Thoracic aorta (tissue), 2 donors: ENCODE measurements around the gene CUX1. TPM values are rescaled to one million over a fixed set of nuclear protein-coding genes. Genes with fewer than 3 reads are reported as not detected.

Experiments
- ATAC-seq: fragments of 150-250 bp; one replicate; pipeline ENCODE4 v1.8.0; 2017; ENCODE audit warnings: low read depth; ENCODE audit not compliant: insufficient number of reproducible peaks, low FRiP score
- DNase-seq: peaks from one replicate; pipeline ENCODE4 v3.0.0-alpha.2; 2020; ENCODE audit warnings: low spot score
- H3K27ac ChIP-seq, 2 donors: fragments of 200-600 bp; sonication (generic); 1 replicate in 1 of 2; 2 replicates in 1 of 2; pipeline ENCODE4 v1.5.1; 2016; ENCODE audit warnings: mild to moderate bottlenecking in 2 of 2, moderate library complexity in 2 of 2
- H3K27me3 ChIP-seq: fragments of 200-600 bp; sonication (generic); replicated peaks from 2 replicates; pipeline ENCODE4 v1.6.0; 2016; ENCODE audit warnings: mild to moderate bottlenecking; ENCODE audit not compliant: insufficient read depth
- H3K36me3 ChIP-seq: fragments of 200-600 bp; sonication (generic); one replicate; pipeline ENCODE4 v1.5.1; 2016
- H3K4me1 ChIP-seq, 2 donors: fragments of 200-600 bp; sonication (generic); 1 replicate in 1 of 2; 2 replicates in 1 of 2; pipeline versions ENCODE4 v1.5.1 to v1.6.0; 2016; ENCODE audit warnings: low read depth in 2 of 2, mild to moderate bottlenecking in 1 of 2; ENCODE audit not compliant: control insufficient read depth in 1 of 2
- H3K4me3 ChIP-seq: fragments of 200-600 bp; sonication (generic); 2 replicates; pipeline ENCODE4 v1.5.1; 2016; ENCODE audit warnings: mild to moderate bottlenecking
- H3K9me3 ChIP-seq: fragments of 200-600 bp; sonication (generic); 2 replicates; pipeline ENCODE4 v1.5.1; 2016
- total RNA-seq, 2 donors: library from RNA; depleted of rRNA; stranded (reverse); fragments of >200 nt; gene quantifications; one replicate each; pipeline versions ENCODE4 v1.1.0 to v1.2.3, GENCODE V29; 2016
- TF ChIP-seq, protein P1 (sequence below): fragments of 200-600 bp; sonication (generic); IDR thresholded peaks from one replicate; pipeline ENCODE4 v1.5.1; 2019; ENCODE audit warnings: antibody characterized with exemption

Gene CUX1
- total RNA-seq, 2 donors from 2014 or later, result 85.0 to 179 TPM

DNA sequence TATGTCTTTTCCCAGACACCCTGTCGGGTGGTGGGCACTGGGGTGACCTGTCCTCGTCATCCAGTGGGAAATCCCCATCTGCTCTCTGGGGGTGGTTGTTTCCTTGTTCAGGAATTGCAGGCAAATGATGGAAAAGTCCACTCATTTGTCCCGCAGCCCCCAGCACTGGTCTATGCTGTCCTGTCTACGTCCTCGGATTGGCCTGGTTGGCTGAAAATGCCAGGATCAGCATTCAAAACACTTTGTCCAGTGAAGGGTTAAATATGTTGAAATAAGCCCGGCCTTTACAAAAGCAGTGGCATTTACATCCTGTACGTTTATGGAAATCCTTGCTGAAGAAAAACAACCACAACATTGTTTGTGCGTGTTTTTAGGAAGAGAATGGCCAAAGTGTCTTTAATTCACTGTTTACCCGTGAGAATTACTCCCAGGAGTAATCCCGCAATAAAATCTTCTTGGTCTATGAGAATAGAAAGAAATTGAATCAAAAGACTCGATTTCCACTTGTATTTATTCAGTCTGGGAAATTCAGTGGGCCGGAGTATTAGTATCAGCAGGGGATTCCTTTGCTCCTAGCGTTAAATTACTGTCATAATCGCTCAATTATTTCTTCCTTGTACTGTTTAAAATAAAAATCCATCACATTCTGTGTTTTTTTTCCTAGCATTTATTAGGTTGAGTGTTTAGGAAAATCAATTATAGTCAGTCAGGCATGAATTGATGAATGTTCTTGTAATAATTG, 352.4 kb downstream of the CUX1 start:
- Histone ChIP-seq H3K27ac (peak overlapping the region; percentile 11 to 52), H3K9me3 (no peaks in the 10 kb centered on the region), H3K4me1 (peaks cover 4 to 39% of the 10 kb centered on the region in 2 donors), H3K36me3 (no peaks in the 10 kb centered on the region), H3K4me3 (peak overlapping the region; percentile 2), H3K27me3 (no peaks in the 10 kb centered on the region)
- ATAC-seq (no peak), DNase-seq (no peak)
- TF ChIP-seq, protein P1, sequence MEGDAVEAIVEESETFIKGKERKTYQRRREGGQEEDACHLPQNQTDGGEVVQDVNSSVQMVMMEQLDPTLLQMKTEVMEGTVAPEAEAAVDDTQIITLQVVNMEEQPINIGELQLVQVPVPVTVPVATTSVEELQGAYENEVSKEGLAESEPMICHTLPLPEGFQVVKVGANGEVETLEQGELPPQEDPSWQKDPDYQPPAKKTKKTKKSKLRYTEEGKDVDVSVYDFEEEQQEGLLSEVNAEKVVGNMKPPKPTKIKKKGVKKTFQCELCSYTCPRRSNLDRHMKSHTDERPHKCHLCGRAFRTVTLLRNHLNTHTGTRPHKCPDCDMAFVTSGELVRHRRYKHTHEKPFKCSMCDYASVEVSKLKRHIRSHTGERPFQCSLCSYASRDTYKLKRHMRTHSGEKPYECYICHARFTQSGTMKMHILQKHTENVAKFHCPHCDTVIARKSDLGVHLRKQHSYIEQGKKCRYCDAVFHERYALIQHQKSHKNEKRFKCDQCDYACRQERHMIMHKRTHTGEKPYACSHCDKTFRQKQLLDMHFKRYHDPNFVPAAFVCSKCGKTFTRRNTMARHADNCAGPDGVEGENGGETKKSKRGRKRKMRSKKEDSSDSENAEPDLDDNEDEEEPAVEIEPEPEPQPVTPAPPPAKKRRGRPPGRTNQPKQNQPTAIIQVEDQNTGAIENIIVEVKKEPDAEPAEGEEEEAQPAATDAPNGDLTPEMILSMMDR, result no peak

DNA sequence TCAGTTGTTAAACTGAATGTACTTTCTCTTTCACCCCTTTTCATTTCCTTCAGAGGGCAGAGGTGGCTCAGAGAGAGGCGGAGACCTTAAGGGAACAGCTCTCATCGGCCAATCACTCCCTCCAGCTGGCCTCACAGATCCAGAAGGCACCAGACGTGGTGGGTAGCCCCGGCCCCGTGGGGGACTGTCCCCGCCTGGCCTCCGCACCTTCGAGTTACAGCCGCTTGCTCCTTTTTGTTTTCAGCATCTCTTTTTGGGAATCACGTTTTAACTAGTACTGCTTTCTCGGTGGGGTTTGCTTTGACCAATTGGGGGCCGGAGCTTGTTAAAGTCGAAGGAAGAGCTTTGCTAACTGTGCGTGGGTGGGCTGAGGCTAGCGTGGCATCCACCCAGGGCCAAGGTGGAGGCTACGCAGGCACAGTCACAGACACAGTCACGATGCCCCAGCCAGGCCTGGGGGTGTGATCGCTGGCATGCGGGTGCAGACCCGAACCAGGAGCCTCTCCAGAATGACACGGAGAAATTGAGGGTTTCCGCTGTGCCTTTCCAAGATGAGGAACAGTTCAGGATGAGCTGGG, 353.1 kb downstream of the CUX1 start:
- ATAC-seq (no peak), DNase-seq (no peak)
- TF ChIP-seq, protein P1, result no peak
- Histone ChIP-seq H3K36me3 (no peaks in the 10 kb centered on the region), H3K27me3 (no peaks in the 10 kb centered on the region), H3K27ac (peak overlapping the region; percentile 11 to 52), H3K9me3 (no peaks in the 10 kb centered on the region), H3K4me3 (peak overlapping the region; percentile 2), H3K4me1 (peaks cover 4 to 39% of the 10 kb centered on the region in 2 donors)

DNA sequence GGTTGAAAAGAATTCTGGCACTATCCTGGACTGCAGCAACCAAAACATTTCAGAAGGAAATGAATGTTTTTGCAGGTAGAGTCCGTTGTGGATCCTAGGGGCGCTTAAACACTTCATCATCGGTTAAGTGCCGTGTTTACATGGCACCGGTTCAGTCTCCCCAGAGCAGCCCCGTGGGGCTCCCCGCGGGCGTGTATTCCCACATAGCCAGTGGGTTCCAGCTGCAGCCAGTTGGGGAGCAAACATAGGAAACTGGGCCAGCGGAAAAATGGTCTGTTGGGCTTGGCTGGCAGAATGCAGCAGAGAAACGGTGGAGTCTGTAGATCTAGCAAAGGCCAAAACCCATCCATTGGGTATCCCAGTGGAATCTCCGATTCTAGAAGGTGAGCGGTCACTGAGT, 356.2 kb downstream of the CUX1 start:
- H3K9me3 ChIP-seq, result no peaks in the 10 kb centered on the region
- DNase-seq, result no peak
- ATAC-seq, result no peak
- peaks cover 5% of the 10 kb centered on the region for H3K36me3 ChIP-seq
- peak overlapping the region in 1 of 2 donors; percentile 56 for H3K27ac ChIP-seq
- TF ChIP-seq, protein P1, result no peak
- H3K27me3 ChIP-seq, result no peaks in the 10 kb centered on the region
- no peak overlapping the region for H3K4me3 ChIP-seq
- peaks cover 4 to 38% of the 10 kb centered on the region in 2 donors for H3K4me1 ChIP-seq

DNA sequence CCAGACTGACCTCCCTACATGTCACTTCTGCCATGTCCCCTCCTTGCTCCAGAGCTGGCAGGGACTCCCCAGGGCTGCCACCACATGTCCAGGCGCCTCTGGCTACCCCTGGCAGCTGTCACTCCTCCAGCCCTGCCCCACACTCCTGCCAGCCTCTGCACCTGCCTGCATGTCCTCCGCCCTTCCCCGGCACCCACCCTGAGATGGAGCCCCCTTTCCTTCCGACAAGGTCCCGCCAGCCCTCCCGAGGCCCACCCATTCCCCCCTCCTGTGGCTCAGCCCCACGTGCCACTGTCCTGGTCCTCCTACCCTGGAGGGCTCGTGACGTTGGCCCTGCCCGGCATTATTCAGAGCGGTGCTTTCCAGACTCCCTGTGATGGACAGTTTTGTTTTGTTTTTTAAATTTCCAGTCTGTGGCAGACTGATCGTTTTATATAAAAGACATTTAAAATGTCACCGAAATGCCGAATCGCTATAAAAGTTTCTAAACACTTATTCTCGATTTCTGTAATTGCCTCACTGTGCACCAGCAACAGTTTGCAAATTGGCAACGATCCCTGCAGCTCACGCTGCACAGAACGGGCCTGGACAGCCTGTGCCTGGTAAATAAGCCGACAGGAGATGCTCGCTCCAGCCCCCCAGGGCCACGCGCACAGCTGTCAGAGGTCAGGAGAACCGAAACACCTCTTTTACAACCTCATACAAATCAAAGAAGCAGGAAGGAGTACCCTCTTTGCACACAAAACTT, 358.2 kb downstream of the CUX1 start:
- Histone ChIP-seq H3K27ac (peak overlapping the region in 1 of 2 donors; percentile 7), H3K4me1 (peaks cover 4 to 21% of the 10 kb centered on the region in 2 donors), H3K9me3 (no peaks in the 10 kb centered on the region), H3K4me3 (no peak overlapping the region), H3K27me3 (no peaks in the 10 kb centered on the region), H3K36me3 (peaks cover 10% of the 10 kb centered on the region)
- ATAC-seq (no peak), DNase-seq (no peak)
- TF ChIP-seq, protein P1, result no peak

DNA sequence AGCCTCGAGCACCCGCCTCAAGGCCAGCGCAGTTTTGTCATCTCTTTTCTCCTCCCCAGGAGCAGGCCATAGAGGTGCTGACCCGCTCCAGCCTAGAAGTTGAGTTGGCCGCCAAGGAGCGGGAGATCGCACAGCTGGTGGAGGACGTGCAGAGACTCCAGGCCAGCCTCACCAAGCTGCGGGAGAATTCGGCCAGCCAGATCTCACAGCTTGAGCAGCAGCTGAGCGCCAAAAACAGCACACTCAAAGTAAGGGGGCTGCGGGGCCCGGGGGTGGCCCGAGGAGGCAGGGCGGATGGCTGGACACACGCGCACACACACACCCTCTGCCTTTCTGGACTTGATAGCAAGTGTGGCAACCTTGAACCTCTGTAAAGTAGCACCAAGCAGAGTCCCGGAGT, 361.0 kb downstream of the CUX1 start:
- H3K4me3 ChIP-seq, result no peak overlapping the region
- H3K9me3 ChIP-seq, result no peaks in the 10 kb centered on the region
- H3K27ac ChIP-seq, result no peak overlapping the region
- peaks cover 3 to 12% of the 10 kb centered on the region in 2 donors for H3K4me1 ChIP-seq
- no peak for DNase-seq
- TF ChIP-seq, protein P1, result no peak
- peaks cover 16% of the 10 kb centered on the region for H3K36me3 ChIP-seq
- no peaks in the 10 kb centered on the region for H3K27me3 ChIP-seq
- no peak for ATAC-seq
